HepG2 (cell line): ENCODE measurements around the gene IL6R. TPM values are rescaled to one million over a fixed set of nuclear protein-coding genes. Genes with fewer than 3 reads are reported as not detected.

Experiments
- ATAC-seq: fragments of 200-7000 bp; cut with Tn5 transposase; 3 replicates; pipeline ENCODE4 v1.9.1; 2020; ENCODE audit warnings: mild to moderate bottlenecking, moderate library complexity
- BruUV-seq: library from RNA; stranded (reverse); fragments of 400-500 nt; replicated peaks from 2 replicates; lab custom pipeline; 2021; lab: Mats Ljungman, UMichigan
- CTCF ChIA-PET: fragments of 300-600 bp; formaldehyde crosslinking; extraction: SDS; loops from one replicate; lab custom pipeline; 2021; ENCODE audit warnings: low total read pairs, inconsistent platforms, low intra/inter-chr PET ratio; lab: Yijun Ruan, JAX
- POLR2A ChIA-PET: fragments of 350-600 bp; sonication (Branson Sonifier 250); formaldehyde crosslinking; loops from one replicate; lab custom pipeline; 2020; ENCODE audit warnings: antibody characterized with exemption, inconsistent platforms; lab: Yijun Ruan, JAX
- DNase-seq: peaks from one replicate; pipeline ENCODE4 v3.0.0-alpha.2; 2015; ENCODE audit warnings: low spot score
- FAIRE-seq: peaks from 3 replicates; lab custom pipeline; 2011; peaks lifted over from hg19 to GRCh38; lab: Jason Lieb, UNC
- H2AFZ ChIP-seq: one replicate; pipeline ENCODE4 v1.6.1; 2011; ENCODE audit warnings: low read length, inconsistent platforms
- H3K27ac ChIP-seq: fragments of 300-600 bp; 3 replicates; pipeline ENCODE4 v1.8.0; 2011; ENCODE audit warnings: mixed run types, mild to moderate bottlenecking, mixed read lengths, low read length, inconsistent platforms; ENCODE audit not compliant: insufficient read depth; ENCODE audit errors: extremely low read length
- H3K27me3 ChIP-seq, 2 experiments: fragments of 200-600 bp in 1 of 2; 2 replicates in 1 of 2; 3 replicates in 1 of 2; pipeline versions ENCODE4 v1.6.0 to v1.8.0; 2011; ENCODE audit warnings: low read length in 2 of 2, mild to moderate bottlenecking in 2 of 2, moderate library complexity in 2 of 2, inconsistent platforms in 1 of 2; ENCODE audit not compliant: insufficient read depth in 2 of 2, control insufficient read depth in 1 of 2
- H3K36me3 ChIP-seq, 2 experiments: fragments of 200-600 bp in 1 of 2; replicated peaks in 1 of 2; 2 replicates in 1 of 2; 3 replicates in 1 of 2; pipeline versions ENCODE4 v1.5.1 to v1.8.0; 2011; ENCODE audit warnings: low read length in 2 of 2, inconsistent platforms in 1 of 2; ENCODE audit not compliant: insufficient read depth in 2 of 2, control insufficient read depth in 1 of 2
- H3K4me1 ChIP-seq: 2 replicates; pipeline ENCODE4 v1.5.1; 2012; ENCODE audit warnings: low read length, inconsistent platforms; ENCODE audit not compliant: insufficient read depth
- H3K4me2 ChIP-seq: 2 replicates; pipeline ENCODE4 v1.6.0; 2011; ENCODE audit warnings: low read depth, low read length, inconsistent platforms
- H3K4me3 ChIP-seq, 3 experiments: fragments of 200-600 bp in 1 of 3; sonication (generic), shearing (Covaris generic) in 1 of 3; replicated peaks in 1 of 3; 2 replicates each; pipeline ENCODE4 v1.5.1; 2011 to 2016; ENCODE audit warnings: low read length in 3 of 3, inconsistent platforms in 2 of 3, low read depth in 2 of 3, mild to moderate bottlenecking in 2 of 3, control low read depth in 1 of 3, mixed read lengths in 1 of 3; ENCODE audit not compliant: insufficient read depth in 1 of 3
- H3K79me2 ChIP-seq: one replicate; pipeline ENCODE4 v1.6.1; 2011; ENCODE audit warnings: low read length, inconsistent platforms; ENCODE audit not compliant: insufficient read depth
- H3K9ac ChIP-seq: 2 replicates; pipeline ENCODE4 v1.6.0; 2011; ENCODE audit warnings: mild to moderate bottlenecking, low read depth, low read length, inconsistent platforms; ENCODE audit not compliant: insufficient read depth
- H3K9me3 ChIP-seq: 2 replicates; pipeline ENCODE4 v1.5.1; 2012; ENCODE audit warnings: mild to moderate bottlenecking, low read length
- H4K20me1 ChIP-seq: 2 replicates; pipeline ENCODE4 v1.6.0; 2011; ENCODE audit warnings: inconsistent platforms, mild to moderate bottlenecking, low read length, moderate library complexity; ENCODE audit not compliant: insufficient read depth
- DR1 ChIP-seq: sonication (generic); formaldehyde crosslinking; IDR thresholded peaks from 2 replicates; pipeline ENCODE4 v1.8.0; 2021; ENCODE audit warnings: mild to moderate bottlenecking, missing genetic modification reagents, inconsistent platforms
- GATA4 ChIP-seq: sonication (generic); IDR thresholded peaks from 2 replicates; pipeline ENCODE4 v1.6.1; 2016; ENCODE audit warnings: antibody characterized with exemption, low read depth, borderline replicate concordance
- MTA3 ChIP-seq: sonication (generic); formaldehyde crosslinking; IDR thresholded peaks from 2 replicates; pipeline ENCODE4 v1.4.0; 2020; ENCODE audit warnings: missing genetic modification reagents
- RNF2 ChIP-seq: fragments of 450-650 bp; conservative IDR thresholded peaks from 2 replicates; pipeline ENCODE4 v1.6.1; 2016; ENCODE audit warnings: low read depth
- SIX1 ChIP-seq: sonication (generic); formaldehyde crosslinking; IDR thresholded peaks from 2 replicates; pipeline ENCODE4 v1.4.0; 2020; ENCODE audit warnings: missing genetic modification reagents, borderline replicate concordance
- ZFP62 ChIP-seq: sonication (generic); formaldehyde crosslinking; IDR thresholded peaks from 2 replicates; pipeline ENCODE4 v1.4.0; 2020; ENCODE audit warnings: missing genetic modification reagents
- ZFYVE20 ChIP-seq: sonication (generic); formaldehyde crosslinking; IDR thresholded peaks from 2 replicates; pipeline ENCODE4 v1.8.0; 2023; ENCODE audit warnings: low read depth, mild to moderate bottlenecking, moderate library complexity, missing genetic modification reagents, borderline replicate concordance
- ZNF30 ChIP-seq: sonication (generic); formaldehyde crosslinking; IDR thresholded peaks from 2 replicates; pipeline ENCODE4 v1.5.0; 2020; ENCODE audit warnings: mild to moderate bottlenecking, missing genetic modification reagents
- ZNF337 ChIP-seq: sonication (generic); formaldehyde crosslinking; IDR thresholded peaks from 2 replicates; pipeline ENCODE4 v1.5.1; 2020; ENCODE audit warnings: missing genetic modification reagents, low read depth, mild to moderate bottlenecking, borderline replicate concordance
- ZNF33B ChIP-seq: sonication (generic); formaldehyde crosslinking; IDR thresholded peaks from 2 replicates; pipeline ENCODE4 v1.5.1; 2020; ENCODE audit warnings: mild to moderate bottlenecking, missing genetic modification reagents
- ZNF589 ChIP-seq: sonication (generic); formaldehyde crosslinking; conservative IDR thresholded peaks from 2 replicates; pipeline ENCODE4 v1.8.0; 2022; ENCODE audit warnings: mild to moderate bottlenecking, moderate library complexity, missing genetic modification reagents
- whole genome bisulfite sequencing: methylation state at CpG from one replicate; pipeline ENCODE4 v1.1.6; 2017; ENCODE audit warnings: low lambda C conversion rate; 5-methylcytosine and 5-hydroxymethylcytosine counted together
- in situ Hi-C: cut with HindIII; loops from 2 replicates; pipeline ENCODE4 v1.10.0; 2017; ENCODE audit warnings: low pct_unique_long_range_greater_than_20kb; ENCODE audit not compliant: extremely low pct_ligation_motif_present
- intact Hi-C: fragments of 100-400 bp; cut with micrococcal nuclease; formaldehyde crosslinking; loops from one replicate; pipeline ENCODE4 v1.10.0; 2022; ENCODE audit not compliant: unreplicated experiment
- polyA plus RNA-seq, 8 experiments: library from polyadenylated mRNA; depleted of rRNA in 3 of 8; stranded (reverse) in 7 of 8; unstranded in 1 of 8; fragments of >200 nt; fragmentation: Illumina TruSeq in 4 of 8; extraction: Trizol in 4 of 8; gene quantifications; 2 replicates each; pipeline versions ENCODE4 v1.2.1 to v1.2.3, GENCODE V29; 2011 to 2016; ENCODE audit warnings: low read depth in 4 of 8, missing spikeins in 1 of 8, mixed read lengths in 1 of 8; ENCODE audit not compliant: insufficient read depth in 1 of 8
- total RNA-seq, 5 experiments: library from RNA; depleted of rRNA; stranded (reverse); fragments of >200 nt; fragmentation: Illumina TruSeq; extraction: Trizol; gene quantifications; 2 replicates each; pipeline ENCODE4 v1.2.3, GENCODE V29; 2016; ENCODE audit warnings: low read depth in 1 of 5
- TF ChIP-seq, protein P1 (sequence below): sonication (generic); formaldehyde crosslinking; IDR thresholded peaks from 2 replicates; pipeline ENCODE4 v1.5.0; 2020; ENCODE audit warnings: mild to moderate bottlenecking, missing genetic modification reagents
- TF ChIP-seq, protein P2 (sequence below): sonication (generic); formaldehyde crosslinking; IDR thresholded peaks from 2 replicates; pipeline ENCODE4 v1.4.0; 2020; ENCODE audit warnings: low read depth, mild to moderate bottlenecking, missing genetic modification reagents
- TF ChIP-seq, protein P3 (sequence below): sonication (generic); formaldehyde crosslinking; IDR thresholded peaks from 2 replicates; pipeline ENCODE4 v1.9.0; 2021; ENCODE audit warnings: missing genetic modification reagents, borderline replicate concordance

Gene IL6R
- total and polyA plus RNA-seq, 2 of the 13 experiments (the other 11 are each of a cell fraction or from before 2014, with no cell fraction given) = 5.0 to 24.5 TPM

DNA sequence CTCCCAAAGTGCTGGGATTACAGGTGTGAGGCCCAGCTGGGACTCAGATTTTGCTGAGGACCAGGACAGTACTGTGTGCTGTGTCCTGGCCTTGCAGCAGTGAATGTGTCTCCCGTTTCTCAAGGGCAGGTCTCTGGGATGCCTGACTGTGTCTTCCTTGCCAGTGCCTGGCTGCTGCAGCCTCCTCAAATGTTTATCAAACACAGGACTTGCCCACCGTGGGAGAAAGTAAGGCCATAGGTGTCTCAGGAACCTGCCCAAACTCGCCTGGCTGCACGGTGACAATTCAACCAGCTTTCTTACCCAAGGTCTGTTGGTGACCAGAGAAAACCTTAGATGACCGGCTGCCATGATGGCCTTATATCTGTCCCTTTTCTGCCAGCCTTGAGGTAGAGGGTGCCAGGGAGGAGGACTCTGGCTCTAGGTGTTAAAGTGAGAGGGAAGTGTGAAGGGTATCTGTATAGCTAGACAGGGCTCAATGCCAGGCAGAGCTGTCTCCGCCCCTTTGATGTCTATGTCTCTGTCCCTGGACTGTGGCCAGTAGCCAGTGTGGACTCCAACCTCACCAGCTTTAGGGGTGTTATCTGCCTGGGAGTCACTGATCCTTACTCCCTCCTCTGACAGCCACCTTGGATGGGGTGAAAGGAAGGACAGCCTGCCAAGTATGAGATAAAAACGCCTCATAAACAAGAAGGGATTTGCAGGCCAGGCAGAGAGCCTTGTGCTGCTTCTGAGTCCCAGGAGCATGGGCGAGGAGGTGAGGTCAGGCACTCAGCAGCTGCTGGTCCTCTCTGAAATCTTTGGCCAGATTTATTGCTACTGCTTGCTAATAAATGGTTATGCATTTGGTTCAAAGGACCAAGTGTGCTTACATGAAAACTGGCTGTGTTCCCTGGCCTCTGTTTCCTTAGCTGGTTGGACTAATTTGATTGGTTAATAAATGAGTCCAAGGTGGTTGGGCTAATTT, 22.3 kb downstream of the IL6R start (continued):
- no peak for TF ChIP-seq MTA3

DNA sequence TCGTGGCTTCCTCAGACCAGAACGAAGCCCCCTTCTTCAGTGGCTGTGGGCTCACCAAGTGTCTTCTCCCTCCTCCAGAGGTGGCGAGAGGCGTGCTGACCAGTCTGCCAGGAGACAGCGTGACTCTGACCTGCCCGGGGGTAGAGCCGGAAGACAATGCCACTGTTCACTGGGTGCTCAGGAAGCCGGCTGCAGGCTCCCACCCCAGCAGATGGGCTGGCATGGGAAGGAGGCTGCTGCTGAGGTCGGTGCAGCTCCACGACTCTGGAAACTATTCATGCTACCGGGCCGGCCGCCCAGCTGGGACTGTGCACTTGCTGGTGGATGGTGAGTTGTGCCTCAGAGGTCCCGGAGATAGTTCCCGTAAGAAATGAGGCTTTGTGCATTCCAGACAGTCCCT, 24.0 kb downstream of the IL6R start:
- Histone ChIP-seq H3K4me1 (peaks cover 40% of the 10 kb centered on the region), H3K9me3 (no peaks in the 10 kb centered on the region), H3K27me3 (no peaks in the 10 kb centered on the region), H3K9ac (no peak overlapping the region), H3K27ac (no peak overlapping the region), H2AFZ (no peak overlapping the region), H3K4me2 (no peak overlapping the region), H3K79me2 (no peaks in the 10 kb centered on the region), H3K4me3 (no peak overlapping the region), H4K20me1 (no peaks in the 10 kb centered on the region), H3K36me3 (no peaks in the 10 kb centered on the region)
- DNase-seq (no peak), ATAC-seq (no peak), FAIRE-seq (no peak)
- WGBS = 88% methylated on average over 3 of the region's 15 CpGs
- in situ Hi-C loops (no loop called here), intact Hi-C loops (no loop called here)
- no TSS peak for BruUV-seq
- CTCF ChIA-PET = no interaction called here
- POLR2A ChIA-PET = interaction anchor here (2.2 kb wide), 1 partner anchor 10 kb away, joined by 8 read pairs; no protein-coding TSS in a partner anchor
- TF ChIP-seq, protein P1, sequence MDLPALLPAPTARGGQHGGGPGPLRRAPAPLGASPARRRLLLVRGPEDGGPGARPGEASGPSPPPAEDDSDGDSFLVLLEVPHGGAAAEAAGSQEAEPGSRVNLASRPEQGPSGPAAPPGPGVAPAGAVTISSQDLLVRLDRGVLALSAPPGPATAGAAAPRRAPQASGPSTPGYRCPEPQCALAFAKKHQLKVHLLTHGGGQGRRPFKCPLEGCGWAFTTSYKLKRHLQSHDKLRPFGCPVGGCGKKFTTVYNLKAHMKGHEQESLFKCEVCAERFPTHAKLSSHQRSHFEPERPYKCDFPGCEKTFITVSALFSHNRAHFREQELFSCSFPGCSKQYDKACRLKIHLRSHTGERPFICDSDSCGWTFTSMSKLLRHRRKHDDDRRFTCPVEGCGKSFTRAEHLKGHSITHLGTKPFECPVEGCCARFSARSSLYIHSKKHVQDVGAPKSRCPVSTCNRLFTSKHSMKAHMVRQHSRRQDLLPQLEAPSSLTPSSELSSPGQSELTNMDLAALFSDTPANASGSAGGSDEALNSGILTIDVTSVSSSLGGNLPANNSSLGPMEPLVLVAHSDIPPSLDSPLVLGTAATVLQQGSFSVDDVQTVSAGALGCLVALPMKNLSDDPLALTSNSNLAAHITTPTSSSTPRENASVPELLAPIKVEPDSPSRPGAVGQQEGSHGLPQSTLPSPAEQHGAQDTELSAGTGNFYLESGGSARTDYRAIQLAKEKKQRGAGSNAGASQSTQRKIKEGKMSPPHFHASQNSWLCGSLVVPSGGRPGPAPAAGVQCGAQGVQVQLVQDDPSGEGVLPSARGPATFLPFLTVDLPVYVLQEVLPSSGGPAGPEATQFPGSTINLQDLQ = no peak
- TF ChIP-seq ZNF33B (CRISPR knock-in tag) (no peak), SIX1 (CRISPR knock-in tag) (no peak), ZFYVE20 (CRISPR knock-in tag) (no peak), ZNF337 (no peak), ZFP62 (CRISPR knock-in tag) (no peak), RNF2 (no peak), DR1 (CRISPR knock-in tag) (no peak), ZNF589 (no peak), GATA4 (no peak), ZNF30 (CRISPR knock-in tag) (no peak)
- TF ChIP-seq, protein P2, sequence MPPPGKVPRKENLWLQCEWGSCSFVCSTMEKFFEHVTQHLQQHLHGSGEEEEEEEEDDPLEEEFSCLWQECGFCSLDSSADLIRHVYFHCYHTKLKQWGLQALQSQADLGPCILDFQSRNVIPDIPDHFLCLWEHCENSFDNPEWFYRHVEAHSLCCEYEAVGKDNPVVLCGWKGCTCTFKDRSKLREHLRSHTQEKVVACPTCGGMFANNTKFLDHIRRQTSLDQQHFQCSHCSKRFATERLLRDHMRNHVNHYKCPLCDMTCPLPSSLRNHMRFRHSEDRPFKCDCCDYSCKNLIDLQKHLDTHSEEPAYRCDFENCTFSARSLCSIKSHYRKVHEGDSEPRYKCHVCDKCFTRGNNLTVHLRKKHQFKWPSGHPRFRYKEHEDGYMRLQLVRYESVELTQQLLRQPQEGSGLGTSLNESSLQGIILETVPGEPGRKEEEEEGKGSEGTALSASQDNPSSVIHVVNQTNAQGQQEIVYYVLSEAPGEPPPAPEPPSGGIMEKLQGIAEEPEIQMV = no peak
- TF ChIP-seq, protein P3, sequence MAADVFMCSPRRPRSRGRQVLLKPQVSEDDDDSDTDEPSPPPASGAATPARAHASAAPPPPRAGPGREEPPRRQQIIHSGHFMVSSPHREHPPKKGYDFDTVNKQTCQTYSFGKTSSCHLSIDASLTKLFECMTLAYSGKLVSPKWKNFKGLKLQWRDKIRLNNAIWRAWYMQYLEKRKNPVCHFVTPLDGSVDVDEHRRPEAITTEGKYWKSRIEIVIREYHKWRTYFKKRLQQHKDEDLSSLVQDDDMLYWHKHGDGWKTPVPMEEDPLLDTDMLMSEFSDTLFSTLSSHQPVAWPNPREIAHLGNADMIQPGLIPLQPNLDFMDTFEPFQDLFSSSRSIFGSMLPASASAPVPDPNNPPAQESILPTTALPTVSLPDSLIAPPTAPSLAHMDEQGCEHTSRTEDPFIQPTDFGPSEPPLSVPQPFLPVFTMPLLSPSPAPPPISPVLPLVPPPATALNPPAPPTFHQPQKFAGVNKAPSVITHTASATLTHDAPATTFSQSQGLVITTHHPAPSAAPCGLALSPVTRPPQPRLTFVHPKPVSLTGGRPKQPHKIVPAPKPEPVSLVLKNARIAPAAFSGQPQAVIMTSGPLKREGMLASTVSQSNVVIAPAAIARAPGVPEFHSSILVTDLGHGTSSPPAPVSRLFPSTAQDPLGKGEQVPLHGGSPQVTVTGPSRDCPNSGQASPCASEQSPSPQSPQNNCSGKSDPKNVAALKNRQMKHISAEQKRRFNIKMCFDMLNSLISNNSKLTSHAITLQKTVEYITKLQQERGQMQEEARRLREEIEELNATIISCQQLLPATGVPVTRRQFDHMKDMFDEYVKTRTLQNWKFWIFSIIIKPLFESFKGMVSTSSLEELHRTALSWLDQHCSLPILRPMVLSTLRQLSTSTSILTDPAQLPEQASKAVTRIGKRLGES (CRISPR knock-in tag) = no peak
